ENCODE data around the gene PDCL3. TPM values are rescaled to one million over a fixed set of nuclear protein-coding genes. Genes with fewer than 3 reads are reported as not detected.

The PDCL3 gene
- polyA plus RNA-seq, 2 donors, result 22.4 to 35.4 TPM

DNA sequence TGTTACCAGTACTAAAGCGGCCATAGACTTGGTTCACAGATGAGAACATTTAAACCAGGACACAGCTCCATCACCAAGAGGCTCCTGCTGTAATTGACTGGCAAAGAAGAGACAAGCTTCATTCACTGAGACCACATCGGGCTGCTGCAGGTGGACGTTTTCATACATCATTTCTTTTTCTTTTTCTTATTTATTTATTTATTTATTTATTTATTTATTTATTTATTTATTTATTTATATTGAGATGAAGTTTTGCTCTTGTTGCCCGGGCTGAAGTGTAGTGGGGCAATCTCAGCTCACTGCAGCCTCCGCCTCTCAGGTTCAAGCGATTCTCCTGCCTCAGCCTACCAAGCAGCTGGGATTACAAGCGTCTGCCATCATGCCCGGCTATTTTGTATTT, 33.6 kb upstream of the PDCL3 start:
- H3K27ac ChIP-seq (ENCODE audit: low read depth in 2 of 2, low read length in 1 of 2), result no peak overlapping the region
- 90 to 91% methylated on average over 8 of the region's 8 CpGs for WGBS, 2 donors
- H3K27me3 ChIP-seq (ENCODE audit: control insufficient read depth in 1 of 2, insufficient read depth in 2 of 2, low read length in 2 of 2), result peaks cover 0 to 3% of the 10 kb centered on the region in 2 donors
- no peaks in the 10 kb centered on the region for H3K4me1 ChIP-seq (ENCODE audit: control insufficient read depth in 2 of 2, insufficient read depth in 2 of 2, low read length in 1 of 2)
- no peaks in the 10 kb centered on the region for H3K36me3 ChIP-seq (ENCODE audit: control insufficient read depth in 2 of 2, insufficient read depth in 2 of 2, low read length in 1 of 2)
- H3K4me3 ChIP-seq (ENCODE audit: low read depth in 1 of 2, low read length in 2 of 2), result no peak overlapping the region
- peaks cover 0 to 3% of the 10 kb centered on the region in 2 donors for H3K9me3 ChIP-seq (ENCODE audit: control insufficient read depth in 2 of 2, insufficient read depth in 1 of 2, low read depth in 1 of 2, low read length in 1 of 2)

DNA sequence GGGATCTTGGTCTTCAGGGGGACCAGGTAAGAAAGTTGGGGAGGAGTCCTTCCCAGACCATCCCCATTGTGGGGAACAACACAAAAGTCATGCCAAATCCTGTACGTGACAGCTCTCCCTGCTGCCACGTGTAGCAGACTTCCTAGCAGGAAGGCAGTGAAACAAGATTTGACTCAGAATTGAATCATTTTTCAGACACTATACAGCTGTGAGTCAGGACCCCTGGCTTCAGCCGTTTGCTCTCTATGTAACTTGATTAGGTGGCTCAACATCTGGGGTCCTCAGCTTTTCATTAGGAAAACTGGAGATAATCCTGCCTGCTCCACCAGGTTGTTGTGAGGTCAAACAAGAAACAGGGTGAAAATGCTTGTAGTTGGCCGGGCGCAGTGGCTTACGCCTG, 32.9 kb upstream of the PDCL3 start:
- Histone ChIP-seq H3K27me3 (ENCODE audit: control insufficient read depth in 1 of 2, insufficient read depth in 2 of 2, low read length in 2 of 2) (peaks cover 0 to 3% of the 10 kb centered on the region in 2 donors), H3K4me3 (ENCODE audit: low read depth in 1 of 2, low read length in 2 of 2) (no peak overlapping the region), H3K9me3 (ENCODE audit: control insufficient read depth in 2 of 2, insufficient read depth in 1 of 2, low read depth in 1 of 2, low read length in 1 of 2) (peaks cover 2 to 3% of the 10 kb centered on the region in 2 donors), H3K27ac (ENCODE audit: low read depth in 2 of 2, low read length in 1 of 2) (no peak overlapping the region), H3K36me3 (ENCODE audit: control insufficient read depth in 2 of 2, insufficient read depth in 2 of 2, low read length in 1 of 2) (no peaks in the 10 kb centered on the region), H3K4me1 (ENCODE audit: control insufficient read depth in 2 of 2, insufficient read depth in 2 of 2, low read length in 1 of 2) (no peaks in the 10 kb centered on the region)
- WGBS, 2 donors, result 67 to 70% methylated on average over 6 of the region's 6 CpGs

DNA sequence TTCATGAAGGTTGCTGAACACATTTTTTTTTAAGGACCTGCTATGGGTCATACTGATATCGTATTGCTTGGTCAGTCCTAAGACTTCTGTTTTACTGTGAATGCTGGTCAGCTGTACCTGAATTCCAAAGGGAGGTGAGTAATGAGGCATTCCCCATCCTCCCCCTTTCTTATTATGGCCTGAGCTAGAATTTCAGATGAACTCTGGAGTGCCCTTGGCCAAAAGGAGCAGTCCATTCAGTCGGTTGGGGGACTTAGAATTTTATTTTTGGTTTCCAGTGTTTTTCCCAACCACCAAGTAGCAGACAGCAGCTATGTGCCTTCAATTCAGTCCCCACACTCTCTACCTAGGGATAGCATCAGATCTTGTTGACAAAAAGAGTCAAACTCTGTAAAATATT, 26.9 kb upstream of the PDCL3 start:
- Histone ChIP-seq H3K36me3 (ENCODE audit: control insufficient read depth in 2 of 2, insufficient read depth in 2 of 2, low read length in 1 of 2) (no peaks in the 10 kb centered on the region), H3K4me1 (ENCODE audit: control insufficient read depth in 2 of 2, insufficient read depth in 2 of 2, low read length in 1 of 2) (no peaks in the 10 kb centered on the region), H3K27me3 (ENCODE audit: control insufficient read depth in 1 of 2, insufficient read depth in 2 of 2, low read length in 2 of 2) (no peaks in the 10 kb centered on the region), H3K4me3 (ENCODE audit: low read depth in 1 of 2, low read length in 2 of 2) (no peak overlapping the region), H3K27ac (ENCODE audit: low read depth in 2 of 2, low read length in 1 of 2) (no peak overlapping the region), H3K9me3 (ENCODE audit: control insufficient read depth in 2 of 2, insufficient read depth in 1 of 2, low read depth in 1 of 2, low read length in 1 of 2) (peaks cover 2 to 3% of the 10 kb centered on the region in 2 donors)
- WGBS, 2 donors, result 72 to 79% methylated on average over 2 of the region's 2 CpGs

DNA sequence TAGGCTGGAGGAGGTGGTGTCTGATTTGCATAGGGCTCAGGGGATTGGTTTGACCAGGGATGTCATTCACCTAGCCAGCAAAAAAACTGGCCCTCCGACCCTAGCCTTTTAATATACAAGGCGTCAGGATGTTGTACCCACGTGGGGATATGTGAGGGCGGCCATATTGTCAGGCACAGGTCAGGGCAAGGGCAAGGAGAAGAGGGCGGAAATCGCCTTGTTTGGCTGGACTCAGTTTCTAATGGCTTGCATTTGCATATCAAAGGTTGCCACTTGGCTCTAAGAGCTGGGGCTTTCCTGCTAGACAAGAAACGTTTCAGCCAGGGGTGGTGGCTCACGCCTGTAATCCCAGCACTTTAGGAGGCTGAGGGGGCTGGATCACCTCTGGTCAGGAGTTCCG, 24.9 kb upstream of the PDCL3 start:
- H3K27me3 ChIP-seq (ENCODE audit: control insufficient read depth in 1 of 2, insufficient read depth in 2 of 2, low read length in 2 of 2), result no peaks in the 10 kb centered on the region
- H3K27ac ChIP-seq (ENCODE audit: low read depth in 2 of 2, low read length in 1 of 2), result no peak overlapping the region
- 65 to 67% methylated on average over 9 of the region's 9 CpGs for WGBS, 2 donors
- no peaks in the 10 kb centered on the region for H3K4me1 ChIP-seq (ENCODE audit: control insufficient read depth in 2 of 2, insufficient read depth in 2 of 2, low read length in 1 of 2)
- peaks cover 2 to 3% of the 10 kb centered on the region in 2 donors for H3K9me3 ChIP-seq (ENCODE audit: control insufficient read depth in 2 of 2, insufficient read depth in 1 of 2, low read depth in 1 of 2, low read length in 1 of 2)
- no peaks in the 10 kb centered on the region for H3K36me3 ChIP-seq (ENCODE audit: control insufficient read depth in 2 of 2, insufficient read depth in 2 of 2, low read length in 1 of 2)
- H3K4me3 ChIP-seq (ENCODE audit: low read depth in 1 of 2, low read length in 2 of 2), result no peak overlapping the region

DNA sequence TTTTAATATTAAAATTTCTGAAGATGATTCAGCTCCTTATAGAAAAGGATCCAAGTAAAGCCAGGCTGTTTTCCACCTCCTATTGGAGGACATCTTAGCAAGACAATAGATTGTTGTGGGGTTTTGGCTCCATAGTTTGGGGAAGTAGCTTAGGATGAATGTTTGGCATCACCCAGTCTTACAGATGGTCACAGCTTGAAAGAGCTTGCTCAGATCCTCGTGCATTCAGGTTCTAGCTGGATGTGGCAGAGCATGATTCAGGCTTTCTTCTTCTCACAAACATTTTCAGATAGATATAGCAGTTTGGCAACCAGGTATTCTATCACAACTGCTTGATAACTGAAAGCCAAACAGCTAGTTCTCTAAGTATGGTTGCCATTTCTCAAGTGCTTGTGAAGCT, 23.6 kb upstream of the PDCL3 start:
- WGBS, 2 donors, result 46 to 56% methylated on average over 1 of the region's 1 CpG
- no peaks in the 10 kb centered on the region for H3K27me3 ChIP-seq (ENCODE audit: control insufficient read depth in 1 of 2, insufficient read depth in 2 of 2, low read length in 2 of 2)

DNA sequence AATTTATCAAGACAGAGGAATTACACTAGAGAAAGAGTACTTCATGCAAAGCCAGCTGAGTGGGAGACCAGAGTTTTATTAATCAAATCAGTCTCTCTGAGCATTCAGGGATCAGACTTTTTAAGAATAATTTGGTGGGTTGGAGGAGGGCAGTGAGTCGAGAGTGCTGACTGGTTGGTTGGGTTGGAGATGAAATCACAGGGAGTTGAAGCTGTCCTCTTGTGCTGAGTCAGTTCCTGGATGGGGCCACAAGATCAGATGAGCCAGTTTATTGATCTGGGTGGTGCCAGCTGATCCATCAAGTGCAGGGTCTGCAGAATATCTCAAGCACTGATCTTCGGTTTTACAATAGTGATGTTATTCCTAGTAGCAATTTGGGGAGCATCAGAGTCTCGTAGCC, 21.4 kb upstream of the PDCL3 start:
- Histone ChIP-seq H3K4me3 (ENCODE audit: low read depth in 1 of 2, low read length in 2 of 2) (no peak overlapping the region), H3K27ac (ENCODE audit: low read depth in 2 of 2, low read length in 1 of 2) (no peak overlapping the region), H3K27me3 (ENCODE audit: control insufficient read depth in 1 of 2, insufficient read depth in 2 of 2, low read length in 2 of 2) (no peaks in the 10 kb centered on the region), H3K36me3 (ENCODE audit: control insufficient read depth in 2 of 2, insufficient read depth in 2 of 2, low read length in 1 of 2) (no peaks in the 10 kb centered on the region), H3K4me1 (ENCODE audit: control insufficient read depth in 2 of 2, insufficient read depth in 2 of 2, low read length in 1 of 2) (no peaks in the 10 kb centered on the region), H3K9me3 (ENCODE audit: control insufficient read depth in 2 of 2, insufficient read depth in 1 of 2, low read depth in 1 of 2, low read length in 1 of 2) (no peaks in the 10 kb centered on the region)
- WGBS, 2 donors, result 59 to 69% methylated on average over 3 of the region's 3 CpGs

More for the DNA sequence above, 23.6 kb upstream of the PDCL3 start:
- no peak overlapping the region for H3K4me3 ChIP-seq (ENCODE audit: low read depth in 1 of 2, low read length in 2 of 2)
- H3K9me3 ChIP-seq (ENCODE audit: control insufficient read depth in 2 of 2, insufficient read depth in 1 of 2, low read depth in 1 of 2, low read length in 1 of 2), result peaks cover 0 to 2% of the 10 kb centered on the region in 2 donors
- H3K4me1 ChIP-seq (ENCODE audit: control insufficient read depth in 2 of 2, insufficient read depth in 2 of 2, low read length in 1 of 2), result no peaks in the 10 kb centered on the region
- H3K36me3 ChIP-seq (ENCODE audit: control insufficient read depth in 2 of 2, insufficient read depth in 2 of 2, low read length in 1 of 2), result no peaks in the 10 kb centered on the region
- no peak overlapping the region for H3K27ac ChIP-seq (ENCODE audit: low read depth in 2 of 2, low read length in 1 of 2)

DNA sequence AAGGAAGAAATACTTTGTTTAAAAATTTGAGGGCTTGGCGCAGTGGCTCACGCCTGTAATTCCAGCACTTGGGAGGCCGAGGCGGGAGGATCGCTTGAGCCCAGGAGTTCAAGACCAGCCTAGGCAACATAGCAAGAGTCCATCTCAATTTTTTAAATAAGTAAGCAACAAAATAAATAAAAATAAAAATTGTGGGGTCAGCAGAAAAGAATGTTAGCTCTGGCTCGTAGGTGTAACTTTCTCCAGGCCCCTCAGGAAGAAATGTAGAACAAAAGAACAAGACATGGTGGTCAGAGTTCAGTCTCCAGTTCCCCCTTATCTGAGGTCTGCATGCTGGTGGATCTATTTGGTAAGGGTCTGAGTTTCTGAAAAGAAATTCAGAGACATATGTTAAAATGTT, 20.4 kb upstream of the PDCL3 start:
- Histone ChIP-seq H3K9me3 (ENCODE audit: control insufficient read depth in 2 of 2, insufficient read depth in 1 of 2, low read depth in 1 of 2, low read length in 1 of 2) (no peaks in the 10 kb centered on the region), H3K36me3 (ENCODE audit: control insufficient read depth in 2 of 2, insufficient read depth in 2 of 2, low read length in 1 of 2) (no peaks in the 10 kb centered on the region), H3K27me3 (ENCODE audit: control insufficient read depth in 1 of 2, insufficient read depth in 2 of 2, low read length in 2 of 2) (no peaks in the 10 kb centered on the region), H3K27ac (ENCODE audit: low read depth in 2 of 2, low read length in 1 of 2) (no peak overlapping the region), H3K4me3 (ENCODE audit: low read depth in 1 of 2, low read length in 2 of 2) (no peak overlapping the region), H3K4me1 (ENCODE audit: control insufficient read depth in 2 of 2, insufficient read depth in 2 of 2, low read length in 1 of 2) (no peaks in the 10 kb centered on the region)
- WGBS, 2 donors, result 93 to 95% methylated on average over 6 of the region's 6 CpGs

DNA sequence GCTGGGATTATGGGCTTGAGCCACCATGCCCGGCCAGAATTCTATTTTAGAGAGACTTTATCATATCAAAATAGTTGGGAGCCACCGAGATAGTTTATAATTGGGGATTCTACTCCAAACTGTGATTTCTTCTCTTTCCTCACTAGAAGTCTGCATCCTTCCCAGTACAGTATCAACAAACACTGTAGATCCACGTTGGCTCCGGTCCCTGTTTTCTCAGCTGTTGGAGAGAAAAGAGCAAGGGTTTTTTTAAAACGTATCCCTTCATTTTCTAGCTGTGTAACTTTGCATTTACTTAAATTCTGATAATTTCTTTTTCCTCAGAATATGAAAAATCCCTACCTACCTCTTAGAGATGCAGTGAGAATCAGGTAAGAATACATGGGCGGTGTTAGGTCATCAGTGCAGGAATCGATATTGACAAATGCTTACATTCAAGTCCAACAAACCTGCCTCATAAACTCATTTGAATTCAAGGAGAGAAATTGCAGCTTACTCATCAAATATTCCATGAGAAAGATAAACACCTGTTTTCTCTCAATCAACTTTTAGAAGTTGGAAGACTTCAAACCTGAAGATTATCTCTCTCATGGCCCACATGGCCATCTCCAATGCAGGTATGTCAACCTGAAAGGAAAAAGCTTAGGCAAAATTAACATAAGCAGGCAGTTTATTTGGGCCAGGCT, 17.7 kb upstream of the PDCL3 start:
- no peaks in the 10 kb centered on the region for H3K9me3 ChIP-seq (ENCODE audit: control insufficient read depth in 2 of 2, insufficient read depth in 1 of 2, low read depth in 1 of 2, low read length in 1 of 2)
- 64% methylated on average over 7 of the region's 7 CpGs for WGBS, 2 donors
- H3K27ac ChIP-seq (ENCODE audit: low read depth in 2 of 2, low read length in 1 of 2), result no peak overlapping the region
- H3K27me3 ChIP-seq (ENCODE audit: control insufficient read depth in 1 of 2, insufficient read depth in 2 of 2, low read length in 2 of 2), result no peaks in the 10 kb centered on the region
- H3K4me1 ChIP-seq (ENCODE audit: control insufficient read depth in 2 of 2, insufficient read depth in 2 of 2, low read length in 1 of 2), result no peaks in the 10 kb centered on the region
- no peaks in the 10 kb centered on the region for H3K36me3 ChIP-seq (ENCODE audit: control insufficient read depth in 2 of 2, insufficient read depth in 2 of 2, low read length in 1 of 2)
- no peak overlapping the region for H3K4me3 ChIP-seq (ENCODE audit: low read depth in 1 of 2, low read length in 2 of 2)

DNA sequence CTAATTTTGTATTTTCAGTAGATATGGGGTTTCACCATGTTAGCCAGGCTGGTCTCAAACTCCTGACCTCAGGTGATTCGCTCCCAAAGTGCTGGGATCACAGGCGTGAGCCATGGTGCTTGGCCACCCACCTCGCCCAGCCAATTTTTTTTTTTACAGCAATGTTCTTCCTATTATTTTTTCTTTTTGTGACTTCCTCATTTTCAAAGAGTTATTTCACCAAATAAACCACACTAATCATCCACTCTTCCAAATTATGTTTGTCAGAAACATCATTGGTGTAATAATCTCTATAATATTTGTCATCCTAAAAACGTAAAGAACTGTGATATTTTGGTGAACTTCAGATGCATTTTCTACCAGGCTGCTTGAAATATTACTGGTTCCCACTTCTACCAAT, 16.3 kb upstream of the PDCL3 start:
- H3K9me3 ChIP-seq (ENCODE audit: control insufficient read depth in 2 of 2, insufficient read depth in 1 of 2, low read depth in 1 of 2, low read length in 1 of 2), result no peaks in the 10 kb centered on the region
- WGBS, 2 donors, result 85 to 88% methylated on average over 4 of the region's 4 CpGs

DNA sequence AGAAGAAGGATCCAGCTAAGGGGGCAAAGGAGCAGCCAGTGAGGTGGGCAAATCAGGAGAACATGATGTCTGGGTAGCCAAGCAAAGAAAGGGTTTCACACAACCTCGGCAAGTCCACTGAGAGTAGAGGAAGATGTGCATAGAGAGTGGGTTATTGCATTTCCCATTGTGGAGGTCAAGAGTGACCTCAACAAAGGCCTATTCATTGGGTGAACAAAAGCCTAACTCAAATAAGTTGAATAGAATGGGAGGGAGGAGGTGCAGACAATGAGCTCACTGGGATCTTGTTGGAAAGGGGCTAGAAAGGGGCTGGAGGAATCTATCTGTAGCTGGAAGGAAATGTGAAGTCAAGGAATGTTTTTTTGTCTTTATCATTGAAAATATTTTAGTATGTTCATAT, 14.0 kb upstream of the PDCL3 start:
- no peaks in the 10 kb centered on the region for H3K27me3 ChIP-seq (ENCODE audit: control insufficient read depth in 1 of 2, insufficient read depth in 2 of 2, low read length in 2 of 2)
- H3K36me3 ChIP-seq (ENCODE audit: control insufficient read depth in 2 of 2, insufficient read depth in 2 of 2, low read length in 1 of 2), result no peaks in the 10 kb centered on the region
- H3K27ac ChIP-seq (ENCODE audit: low read depth in 2 of 2, low read length in 1 of 2), result no peak overlapping the region
- H3K4me1 ChIP-seq (ENCODE audit: control insufficient read depth in 2 of 2, insufficient read depth in 2 of 2, low read length in 1 of 2), result no peaks in the 10 kb centered on the region
- no peaks in the 10 kb centered on the region for H3K9me3 ChIP-seq (ENCODE audit: control insufficient read depth in 2 of 2, insufficient read depth in 1 of 2, low read depth in 1 of 2, low read length in 1 of 2)
- H3K4me3 ChIP-seq (ENCODE audit: low read depth in 1 of 2, low read length in 2 of 2), result no peak overlapping the region
- WGBS, 2 donors, result 85 to 92% methylated on average over 1 of the region's 1 CpG

More for the DNA sequence above, 16.3 kb upstream of the PDCL3 start:
- H3K27ac ChIP-seq (ENCODE audit: low read depth in 2 of 2, low read length in 1 of 2), result no peak overlapping the region
- H3K4me1 ChIP-seq (ENCODE audit: control insufficient read depth in 2 of 2, insufficient read depth in 2 of 2, low read length in 1 of 2), result no peaks in the 10 kb centered on the region
- no peaks in the 10 kb centered on the region for H3K27me3 ChIP-seq (ENCODE audit: control insufficient read depth in 1 of 2, insufficient read depth in 2 of 2, low read length in 2 of 2)
- no peaks in the 10 kb centered on the region for H3K36me3 ChIP-seq (ENCODE audit: control insufficient read depth in 2 of 2, insufficient read depth in 2 of 2, low read length in 1 of 2)
- no peak overlapping the region for H3K4me3 ChIP-seq (ENCODE audit: low read depth in 1 of 2, low read length in 2 of 2)

All from esophagus (tissue), 2 donors.